MCF 10A (cell line): ENCODE results near the gene PP2D1. TPM values are rescaled to one million over a fixed set of nuclear protein-coding genes. Genes with fewer than 3 reads are reported as not detected.

Experiments
- BruUV-seq: library from RNA; stranded (reverse); fragments of 400-500 nt; replicated peaks from 2 replicates; lab custom pipeline; 2021; lab: Mats Ljungman, UMichigan
- CTCF ChIA-PET: fragments of 300-600 bp; sonication (Branson Sonifier 250); formaldehyde crosslinking; extraction: SDS; loops from one replicate; lab custom pipeline; 2021; ENCODE audit warnings: antibody characterized with exemption, inconsistent platforms; lab: Yijun Ruan, JAX
- POLR2A ChIA-PET: fragments of 300-600, 350-650 bp; sonication (Branson Sonifier 250); formaldehyde crosslinking; extraction: SDS; loops from one replicate; lab custom pipeline; 2020; ENCODE audit warnings: antibody characterized with exemption, inconsistent platforms; lab: Yijun Ruan, JAX
- DNase-seq: peaks from one replicate; pipeline ENCODE4 v3.0.0-alpha.2; 2018; ENCODE audit not compliant: unreplicated experiment
- H3K27ac Mint-ChIP-seq: one replicate; pipeline ENCODE4 v1.8.0; 2022; ENCODE audit warnings: mild to moderate bottlenecking, low read depth, mixed read lengths; ENCODE audit not compliant: unreplicated experiment
- H3K27me3 Mint-ChIP-seq: one replicate; pipeline ENCODE4 v1.8.0; 2022; ENCODE audit warnings: mixed read lengths; ENCODE audit not compliant: insufficient read depth, unreplicated experiment
- H3K36me3 Mint-ChIP-seq: one replicate; pipeline ENCODE4 v1.8.0; 2022; ENCODE audit warnings: mild to moderate bottlenecking, moderate library complexity, mixed read lengths; ENCODE audit not compliant: insufficient read depth, unreplicated experiment
- H3K4me1 Mint-ChIP-seq: one replicate; pipeline ENCODE4 v1.8.0; 2022; ENCODE audit warnings: mixed read lengths; ENCODE audit not compliant: insufficient read depth, unreplicated experiment
- H3K4me3 Mint-ChIP-seq: one replicate; pipeline ENCODE4 v1.8.0; 2022; ENCODE audit warnings: mild to moderate bottlenecking, moderate library complexity, mixed read lengths; ENCODE audit not compliant: unreplicated experiment
- H3K9me3 Mint-ChIP-seq: one replicate; pipeline ENCODE4 v1.8.0; 2022; ENCODE audit warnings: mixed read lengths; ENCODE audit not compliant: unreplicated experiment
- CTCF ChIP-seq: fragments of 200-600 bp; IDR thresholded peaks from one replicate; pipeline ENCODE4 v1.8.0; 2022; ENCODE audit warnings: antibody characterized with exemption, mild to moderate bottlenecking; ENCODE audit not compliant: unreplicated experiment
- intact Hi-C: fragments of 100-400 bp; cut with micrococcal nuclease; formaldehyde crosslinking; loops from 2 replicates; pipeline ENCODE4 v1.14.1; 2022
- total RNA-seq: library from RNA; stranded (reverse); gene quantifications from 2 replicates; pipeline ENCODE4 v1.2.3, GENCODE V29; 2022

Gene PP2D1
- total RNA-seq, 1 experiment from 2014 or later: not detected

GRCh38 chr3:19940643-19941042, 71.4 kb downstream of the PP2D1 start:
- intact Hi-C loops: no loop called here
- Mint-ChIP-seq H3K9me3 (no peaks in the 10 kb centered on the region), H3K27ac (no peak overlapping the region), H3K27me3 (no peaks in the 10 kb centered on the region), H3K36me3 (no peaks in the 10 kb centered on the region), H3K4me1 (peaks cover 14% of the 10 kb centered on the region), H3K4me3 (no peak overlapping the region)
- POLR2A ChIA-PET: no interaction called here
- no peak for TF ChIP-seq CTCF
- BruUV-seq: no TSS peak
- CTCF ChIA-PET: no interaction called here
- DNase-seq: no peak

GRCh38 chr3:19938295-19938627, 73.8 kb downstream of the PP2D1 start:
- ChIA-PET POLR2A (no interaction called here), CTCF (no interaction called here)
- Mint-ChIP-seq H3K4me3 (no peak overlapping the region), H3K4me1 (peaks cover 14% of the 10 kb centered on the region), H3K27ac (no peak overlapping the region), H3K36me3 (peaks cover 8% of the 10 kb centered on the region), H3K27me3 (no peaks in the 10 kb centered on the region), H3K9me3 (no peaks in the 10 kb centered on the region)
- no TSS peak for BruUV-seq
- intact Hi-C loops: no loop called here
- no peak for TF ChIP-seq CTCF
- no peak for DNase-seq

- Mint-ChIP-seq H3K4me1 (peaks cover 14% of the 10 kb centered on the region), H3K36me3 (peaks cover 8% of the 10 kb centered on the region), H3K9me3 (no peaks in the 10 kb centered on the region), H3K27me3 (no peaks in the 10 kb centered on the region), H3K4me3 (no peak overlapping the region), H3K27ac (no peak overlapping the region)
- intact Hi-C loops: no loop called here
- no peak for TF ChIP-seq CTCF
- ChIA-PET CTCF (interaction anchor here (0.6 to 1.3 kb wide), 3 partner anchors 52 to 1066 kb away, joined by 3 read pairs; no protein-coding TSS in a partner anchor), POLR2A (no interaction called here)
- BruUV-seq: no TSS peak
- no peak for DNase-seq
Measured at GRCh38 chr3:19937459-19938294, 74.4 kb downstream of the PP2D1 start.

Other genes starting within 250 kb of the PP2D1 start
- gene EFHB, start 78.0 kb downstream of the PP2D1 start, total RNA-seq: 1.4 and 1.5 TPM in 2 replicates
- gene RAB5A, start 65.2 kb downstream of the PP2D1 start, total RNA-seq: 89.8 and 102 TPM in 2 replicates
- gene KAT2B, start 28.2 kb upstream of the PP2D1 start, total RNA-seq: 9.4 and 10.4 TPM in 2 replicates
- gene SGO1, start 173.9 kb upstream of the PP2D1 start, total RNA-seq: 6.8 and 12.2 TPM in 2 replicates